Transverse colon (tissue), 4 donors: ENCODE measurements around the gene TTBK1.

ENCODE experiments used
- POLR2A ChIP-seq: fragments of 450-650 bp; IDR thresholded peaks from one replicate; pipeline ENCODE4 v1.6.1; 2016; ENCODE audit warnings: antibody characterized with exemption, mild to moderate bottlenecking, moderate library complexity
- POLR2AphosphoS5 ChIP-seq, 3 donors: sonication (generic); formaldehyde crosslinking; IDR thresholded peaks; one replicate each; pipeline ENCODE4 v1.6.1; 2016; ENCODE audit warnings: antibody characterized with exemption in 3 of 3
- TF ChIP-seq, protein P1 (sequence below), 5 experiments: fragments of 200-600 bp in 3 of 5; fragments of 450-650 bp in 2 of 5; sonication (generic) in 3 of 5; IDR thresholded peaks; 1 replicate in 2 of 5; 2 replicates in 3 of 5; pipeline ENCODE4 v1.5.1; 2016 to 2017; ENCODE audit warnings: antibody characterized with exemption in 5 of 5, inconsistent platforms in 3 of 5, mild to moderate bottlenecking in 2 of 5, moderate library complexity in 1 of 5

- TF ChIP-seq, protein P1, sequence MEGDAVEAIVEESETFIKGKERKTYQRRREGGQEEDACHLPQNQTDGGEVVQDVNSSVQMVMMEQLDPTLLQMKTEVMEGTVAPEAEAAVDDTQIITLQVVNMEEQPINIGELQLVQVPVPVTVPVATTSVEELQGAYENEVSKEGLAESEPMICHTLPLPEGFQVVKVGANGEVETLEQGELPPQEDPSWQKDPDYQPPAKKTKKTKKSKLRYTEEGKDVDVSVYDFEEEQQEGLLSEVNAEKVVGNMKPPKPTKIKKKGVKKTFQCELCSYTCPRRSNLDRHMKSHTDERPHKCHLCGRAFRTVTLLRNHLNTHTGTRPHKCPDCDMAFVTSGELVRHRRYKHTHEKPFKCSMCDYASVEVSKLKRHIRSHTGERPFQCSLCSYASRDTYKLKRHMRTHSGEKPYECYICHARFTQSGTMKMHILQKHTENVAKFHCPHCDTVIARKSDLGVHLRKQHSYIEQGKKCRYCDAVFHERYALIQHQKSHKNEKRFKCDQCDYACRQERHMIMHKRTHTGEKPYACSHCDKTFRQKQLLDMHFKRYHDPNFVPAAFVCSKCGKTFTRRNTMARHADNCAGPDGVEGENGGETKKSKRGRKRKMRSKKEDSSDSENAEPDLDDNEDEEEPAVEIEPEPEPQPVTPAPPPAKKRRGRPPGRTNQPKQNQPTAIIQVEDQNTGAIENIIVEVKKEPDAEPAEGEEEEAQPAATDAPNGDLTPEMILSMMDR (IDR thresholded peaks at IDR 0.05): no peak
- TF ChIP-seq POLR2A (no peak), POLR2AphosphoS5 (IDR thresholded peaks at IDR 0.05) (no peak)
Observed at GRCh38 chr6:43292341-43292740, 49.1 kb downstream of the TTBK1 start.
